TTC549 (cell line): ENCODE measurements around the gene PTPRM.

Experiments
- FAIRE-seq: peaks from 2 replicates; lab custom pipeline; 2012; peaks lifted over from hg19 to GRCh38; lab: Jason Lieb, UNC

PTPRM gene

GRCh38 chr18:8290435-8290834, 723.3 kb downstream of the PTPRM start:
- no peak for FAIRE-seq

GRCh38 chr18:8290913-8291312, 723.8 kb downstream of the PTPRM start:
- FAIRE-seq: no peak

GRCh38 chr18:8293184-8293583, 726.1 kb downstream of the PTPRM start:
- FAIRE-seq: no peak

GRCh38 chr18:8296886-8297616, 729.9 kb downstream of the PTPRM start:
- no peak for FAIRE-seq

GRCh38 chr18:8298186-8298585, 731.1 kb downstream of the PTPRM start:
- FAIRE-seq: no peak

- FAIRE-seq: no peak
Observed at GRCh38 chr18:8299054-8299980, 732.2 kb downstream of the PTPRM start.

GRCh38 chr18:8300751-8301410, 733.8 kb downstream of the PTPRM start:
- FAIRE-seq: no peak

GRCh38 chr18:8301427-8302172, 734.5 kb downstream of the PTPRM start:
- FAIRE-seq: no peak

- no peak for FAIRE-seq
Observed at GRCh38 chr18:8303151-8303755, 736.1 kb downstream of the PTPRM start.

- FAIRE-seq: no peak
Observed at GRCh38 chr18:8307960-8308359, 740.8 kb downstream of the PTPRM start.

- FAIRE-seq: no peak
Observed at GRCh38 chr18:8313043-8313442, 745.9 kb downstream of the PTPRM start.

GRCh38 chr18:8314124-8314523, 747.0 kb downstream of the PTPRM start:
- FAIRE-seq: no peak

GRCh38 chr18:8319798-8320489, 752.8 kb downstream of the PTPRM start:
- no peak for FAIRE-seq

- FAIRE-seq: no peak
Observed at GRCh38 chr18:8322486-8322885, 755.4 kb downstream of the PTPRM start.

GRCh38 chr18:8324343-8325065, 757.4 kb downstream of the PTPRM start:
- no peak for FAIRE-seq

- no peak for FAIRE-seq
Observed at GRCh38 chr18:8326763-8327394, 759.8 kb downstream of the PTPRM start.

GRCh38 chr18:8328126-8328525, 761.0 kb downstream of the PTPRM start:
- FAIRE-seq: no peak

- no peak for FAIRE-seq
Observed at GRCh38 chr18:8329186-8329771, 762.2 kb downstream of the PTPRM start.

- no peak for FAIRE-seq
Observed at GRCh38 chr18:8330575-8330974, 763.5 kb downstream of the PTPRM start.

GRCh38 chr18:8332286-8332685, 765.2 kb downstream of the PTPRM start:
- no peak for FAIRE-seq
